HL-60 (cell line): Measurements from ENCODE around the gene PKD1L1.

Experiments used
- DNase-seq, 2 experiments: peaks; one replicate each; pipeline ENCODE4 v3.0.0-alpha.2; 2010 to 2020; ENCODE audit warnings: low read depth in 1 of 2, low spot score in 1 of 2
- H3K27ac ChIP-seq: fragments of 250-450 bp; sonication (Bioruptor Pico); replicated peaks from 2 replicates; pipeline ENCODE4 v1.5.1; 2020; ENCODE audit warnings: mild to moderate bottlenecking, moderate library complexity
- H3K27me3 ChIP-seq: fragments of 250-450 bp; sonication (Bioruptor Pico); 2 replicates; pipeline ENCODE4 v1.5.1; 2021; ENCODE audit warnings: mild to moderate bottlenecking, moderate library complexity; ENCODE audit not compliant: insufficient read depth, poor library complexity, severe bottlenecking
- H3K4me3 ChIP-seq: replicated peaks from 2 replicates; pipeline ENCODE4 v1.5.1; 2011; ENCODE audit warnings: mild to moderate bottlenecking, control low read depth, low read length; ENCODE audit not compliant: insufficient read depth
- POLR2AphosphoS5 ChIP-seq: IDR thresholded peaks from 2 replicates; pipeline ENCODE4 v1.6.1; 2012; ENCODE audit warnings: low read depth
- REST ChIP-seq: IDR thresholded peaks from 2 replicates; pipeline ENCODE4 v1.6.1; 2012; ENCODE audit warnings: low read depth; ENCODE audit not compliant: insufficient replicate concordance

Gene PKD1L1

GRCh38 chr7:47725031-47725780 lies 223.1 kb downstream of the PKD1L1 start:
- Histone ChIP-seq H3K27me3 (no peaks in the 10 kb centered on the region), H3K4me3 (no peak overlapping the region), H3K27ac (no peak overlapping the region)
- no peak for DNase-seq
- TF ChIP-seq POLR2AphosphoS5: no peak
- TF ChIP-seq REST: no peak
